Tibial artery (tissue), 4 donors: ENCODE measurements around the gene GFOD1.

Experiments used
- DNase-seq, 2 donors: peaks; one replicate each; pipeline ENCODE4 v3.0.0-alpha.2; 2019
- H3K27ac ChIP-seq, 2 donors: fragments of 200-600 bp; sonication (generic) in 1 of 2; 1 replicate in 1 of 2; 2 replicates in 1 of 2; pipeline ENCODE4 v1.5.1; 2018 to 2019; ENCODE audit warnings: mild to moderate bottlenecking in 1 of 2
- H3K27me3 ChIP-seq, 2 donors: fragments of 200-600 bp; sonication (generic) in 1 of 2; one replicate each; pipeline versions ENCODE4 v1.5.1 to v1.6.0; 2016 to 2019
- H3K36me3 ChIP-seq, 3 donors: fragments of 200-600 bp; sonication (generic) in 2 of 3; one replicate each; pipeline ENCODE4 v1.5.1; 2016 to 2019; ENCODE audit warnings: mild to moderate bottlenecking in 2 of 3
- H3K4me1 ChIP-seq, 4 donors: fragments of 200-600 bp; sonication (generic) in 2 of 4; 1 replicate in 3 of 4; 2 replicates in 1 of 4; pipeline ENCODE4 v1.5.1; 2016 to 2019
- H3K4me3 ChIP-seq, 2 donors: fragments of 200-600 bp; sonication (generic) in 1 of 2; 1 replicate in 1 of 2; 2 replicates in 1 of 2; pipeline ENCODE4 v1.5.1; 2018 to 2019; ENCODE audit warnings: mild to moderate bottlenecking in 2 of 2
- H3K9me3 ChIP-seq, 3 donors: fragments of 200-600 bp; sonication (generic) in 1 of 3; one replicate each; pipeline ENCODE4 v1.5.1; 2016 to 2019
- intact Hi-C: fragments of 100-400 bp; cut with DNase I; formaldehyde crosslinking; loops from one replicate; pipeline ENCODE4 v1.15.0; 2023; ENCODE audit warnings: low total_unique reads
- TF ChIP-seq, protein P1 (sequence below), 2 experiments: fragments of 200-600 bp in 1 of 2; fragments of 450-650 bp in 1 of 2; IDR thresholded peaks; one replicate each; pipeline ENCODE4 v1.5.1; 2017 to 2019; ENCODE audit warnings: antibody characterized with exemption in 2 of 2, mild to moderate bottlenecking in 1 of 2, moderate library complexity in 1 of 2

GFOD1 gene

DNA sequence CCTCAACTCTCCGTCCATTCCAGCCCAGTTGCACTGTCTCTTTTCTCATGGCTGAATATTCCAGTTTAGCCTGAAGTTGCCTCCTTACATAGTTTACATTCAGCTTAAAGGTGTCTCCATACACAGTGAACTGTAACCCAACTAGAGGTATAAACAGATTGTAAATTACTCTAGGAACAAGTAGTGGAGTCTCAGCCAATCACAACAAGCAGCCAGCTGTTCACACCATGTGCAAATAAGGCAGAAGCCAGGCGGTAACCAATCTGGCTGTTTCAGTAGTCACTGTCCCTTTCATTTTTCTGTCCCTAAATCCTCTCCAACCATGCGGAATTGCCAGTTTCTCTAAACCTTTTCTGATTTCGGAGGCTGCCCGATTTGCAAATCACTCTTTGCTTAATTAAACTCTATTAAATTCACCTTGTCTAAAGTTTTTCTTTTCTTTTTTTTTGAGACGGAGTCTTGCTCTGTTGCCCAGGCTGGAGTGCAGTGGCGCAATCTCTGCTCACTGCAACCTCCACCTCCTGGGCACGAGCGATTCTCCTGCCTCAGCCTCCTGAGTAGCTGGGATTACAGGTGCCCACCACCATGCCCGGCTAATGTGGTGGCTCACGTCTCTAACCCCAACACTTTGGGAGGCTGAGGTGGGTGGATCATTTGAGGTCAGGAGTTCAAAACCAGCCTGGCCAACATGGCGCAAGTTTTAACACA lies 37.6 kb upstream of the GFOD1 start:
- H3K27ac ChIP-seq: no peak overlapping the region
- DNase-seq: no peak
- peaks cover 0 to 13% (median 3%) of the 10 kb centered on the region in 4 donors for H3K4me1 ChIP-seq
- intact Hi-C loops: no loop called here
- TF ChIP-seq, protein P1, sequence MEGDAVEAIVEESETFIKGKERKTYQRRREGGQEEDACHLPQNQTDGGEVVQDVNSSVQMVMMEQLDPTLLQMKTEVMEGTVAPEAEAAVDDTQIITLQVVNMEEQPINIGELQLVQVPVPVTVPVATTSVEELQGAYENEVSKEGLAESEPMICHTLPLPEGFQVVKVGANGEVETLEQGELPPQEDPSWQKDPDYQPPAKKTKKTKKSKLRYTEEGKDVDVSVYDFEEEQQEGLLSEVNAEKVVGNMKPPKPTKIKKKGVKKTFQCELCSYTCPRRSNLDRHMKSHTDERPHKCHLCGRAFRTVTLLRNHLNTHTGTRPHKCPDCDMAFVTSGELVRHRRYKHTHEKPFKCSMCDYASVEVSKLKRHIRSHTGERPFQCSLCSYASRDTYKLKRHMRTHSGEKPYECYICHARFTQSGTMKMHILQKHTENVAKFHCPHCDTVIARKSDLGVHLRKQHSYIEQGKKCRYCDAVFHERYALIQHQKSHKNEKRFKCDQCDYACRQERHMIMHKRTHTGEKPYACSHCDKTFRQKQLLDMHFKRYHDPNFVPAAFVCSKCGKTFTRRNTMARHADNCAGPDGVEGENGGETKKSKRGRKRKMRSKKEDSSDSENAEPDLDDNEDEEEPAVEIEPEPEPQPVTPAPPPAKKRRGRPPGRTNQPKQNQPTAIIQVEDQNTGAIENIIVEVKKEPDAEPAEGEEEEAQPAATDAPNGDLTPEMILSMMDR (IDR thresholded peaks at IDR 0.05): no peak
- no peaks in the 10 kb centered on the region for H3K9me3 ChIP-seq
- no peaks in the 10 kb centered on the region for H3K27me3 ChIP-seq
- H3K4me3 ChIP-seq: no peak overlapping the region
- H3K36me3 ChIP-seq: no peaks in the 10 kb centered on the region

GRCh38 chr6:13523826-13524622 lies 36.6 kb upstream of the GFOD1 start:
- H3K9me3 ChIP-seq: no peaks in the 10 kb centered on the region
- H3K4me3 ChIP-seq: no peak overlapping the region
- no peaks in the 10 kb centered on the region for H3K27me3 ChIP-seq
- H3K36me3 ChIP-seq: no peaks in the 10 kb centered on the region
- TF ChIP-seq, protein P1 (IDR thresholded peaks at IDR 0.05): no peak
- DNase-seq: no peak
- intact Hi-C loops: no loop called here
- H3K27ac ChIP-seq: no peak overlapping the region
- H3K4me1 ChIP-seq: peaks cover 0 to 13% (median 3%) of the 10 kb centered on the region in 4 donors

- TF ChIP-seq, protein P1 (IDR thresholded peaks at IDR 0.05): no peak
- Histone ChIP-seq H3K27me3 (no peaks in the 10 kb centered on the region), H3K27ac (no peak overlapping the region), H3K9me3 (no peaks in the 10 kb centered on the region), H3K36me3 (no peaks in the 10 kb centered on the region), H3K4me1 (peaks cover 0 to 7% (median 3%) of the 10 kb centered on the region in 4 donors), H3K4me3 (no peak overlapping the region)
- intact Hi-C loops: no loop called here
- no peak for DNase-seq
Measured at GRCh38 chr6:13522656-13523055, 35.3 kb upstream of the GFOD1 start.

- H3K36me3 ChIP-seq: no peaks in the 10 kb centered on the region
- no peak overlapping the region for H3K27ac ChIP-seq
- intact Hi-C loops: no loop called here
- DNase-seq: no peak
- H3K4me1 ChIP-seq: no peaks in the 10 kb centered on the region
- no peaks in the 10 kb centered on the region for H3K9me3 ChIP-seq
- TF ChIP-seq, protein P1 (IDR thresholded peaks at IDR 0.05): no peak
- no peaks in the 10 kb centered on the region for H3K27me3 ChIP-seq
- H3K4me3 ChIP-seq: no peak overlapping the region
Measured at GRCh38 chr6:13519839-13520238, 32.4 kb upstream of the GFOD1 start.

DNA sequence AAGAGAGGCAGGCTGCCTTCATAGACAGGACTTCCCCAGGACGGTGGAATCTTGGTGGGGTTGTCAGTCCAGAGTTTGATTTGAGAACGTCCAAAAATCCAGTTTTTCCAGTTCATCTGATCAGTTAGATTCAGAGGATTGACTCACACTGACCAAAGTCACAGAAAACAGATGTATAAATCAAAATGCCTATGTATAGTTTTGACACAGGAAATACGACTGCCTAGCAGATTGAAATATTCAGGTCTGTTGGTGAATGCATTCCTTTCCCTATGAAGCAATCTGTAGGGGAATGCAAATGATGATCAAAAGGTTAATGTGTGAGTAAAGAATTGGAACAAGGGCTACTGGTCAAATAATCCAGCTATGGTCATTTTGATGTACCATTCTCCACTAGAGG lies 29.7 kb upstream of the GFOD1 start:
- DNase-seq: no peak
- Histone ChIP-seq H3K4me1 (peaks cover 0 to 4% (median under 1%) of the 10 kb centered on the region in 4 donors), H3K9me3 (no peaks in the 10 kb centered on the region), H3K4me3 (no peak overlapping the region), H3K27me3 (no peaks in the 10 kb centered on the region), H3K27ac (no peak overlapping the region), H3K36me3 (no peaks in the 10 kb centered on the region)
- TF ChIP-seq, protein P1 (IDR thresholded peaks at IDR 0.05): no peak
- intact Hi-C loops: no loop called here
